Spleen (tissue), 11 donors: ENCODE results near the gene SMARCD2. TPM values are rescaled to one million over a fixed set of nuclear protein-coding genes. Genes with fewer than 3 reads are reported as not detected.

ENCODE experiments used
- DNase-seq: peaks from one replicate; pipeline ENCODE4 v3.0.0-alpha.2; 2020
- H3K27ac ChIP-seq, 8 donors: fragments of 200-600 bp; sonication (generic) in 7 of 8; 1 replicate in 4 of 8; 2 replicates in 4 of 8; pipeline versions ENCODE4 v1.5.0 to v1.8.0; 2016 to 2021; ENCODE audit warnings: inconsistent platforms in 4 of 8, mild to moderate bottlenecking in 4 of 8, moderate library complexity in 1 of 8
- H3K27me3 ChIP-seq, 7 donors: fragments of 200-600 bp; sonication (generic) in 6 of 7; replicated peaks in 1 of 7; 1 replicate in 4 of 7; 2 replicates in 3 of 7; pipeline versions ENCODE4 v1.5.0 to v1.8.0; 2016 to 2021; ENCODE audit warnings: inconsistent platforms in 3 of 7, mild to moderate bottlenecking in 1 of 7
- H3K36me3 ChIP-seq, 6 donors: fragments of 200-600 bp; sonication (generic) in 5 of 6; 1 replicate in 4 of 6; 2 replicates in 2 of 6; pipeline versions ENCODE4 v1.5.0 to v1.8.0; 2016 to 2021; ENCODE audit warnings: inconsistent platforms in 2 of 6
- H3K4me1 ChIP-seq, 6 donors: fragments of 200-600 bp; sonication (generic) in 5 of 6; 1 replicate in 3 of 6; 2 replicates in 3 of 6; pipeline versions ENCODE4 v1.5.0 to v1.8.0; 2016 to 2021; ENCODE audit warnings: inconsistent platforms in 3 of 6
- H3K4me3 ChIP-seq, 8 donors: fragments of 200-600 bp; sonication (generic) in 7 of 8; 1 replicate in 4 of 8; 2 replicates in 4 of 8; pipeline versions ENCODE4 v1.5.0 to v1.8.0; 2016 to 2021; ENCODE audit warnings: inconsistent platforms in 4 of 8, mild to moderate bottlenecking in 4 of 8, moderate library complexity in 2 of 8
- H3K9me3 ChIP-seq, 8 donors: fragments of 200-600 bp; sonication (generic) in 7 of 8; 1 replicate in 4 of 8; 2 replicates in 4 of 8; pipeline versions ENCODE4 v1.5.0 to v1.8.0; 2016 to 2021; ENCODE audit warnings: inconsistent platforms in 4 of 8
- CTCF ChIP-seq, 11 experiments: fragments of 200-600 bp in 7 of 11; fragments of 450-650 bp in 4 of 11; sonication (generic) in 4 of 11; IDR thresholded peaks in 8 of 11; conservative IDR thresholded peaks in 3 of 11; 1 replicate in 7 of 11; 2 replicates in 4 of 11; pipeline versions ENCODE4 v1.4.0 to v1.8.0; 2016 to 2021; ENCODE audit warnings: antibody characterized with exemption in 11 of 11, inconsistent platforms in 4 of 11, mild to moderate bottlenecking in 1 of 11
- POLR2A ChIP-seq, 3 donors: fragments of 450-650 bp; IDR thresholded peaks; one replicate each; pipeline ENCODE4 v1.5.1; 2017; ENCODE audit warnings: antibody characterized with exemption in 3 of 3, mild to moderate bottlenecking in 1 of 3
- POLR2AphosphoS5 ChIP-seq, 3 donors: sonication (generic); formaldehyde crosslinking; IDR thresholded peaks; one replicate each; pipeline ENCODE4 v1.5.1; 2017; ENCODE audit warnings: antibody characterized with exemption in 3 of 3
- WGBS, 5 donors: extraction: QIAGEN DNeasy Blood & Tissue Kit in 3 of 5; methylation state at CpG; one replicate each; pipeline versions ENCODE4 v1.1.5 to v1.1.7; 2013 to 2018; 5-methylcytosine and 5-hydroxymethylcytosine counted together
- intact Hi-C: fragments of 100-400 bp; cut with DNase I; formaldehyde crosslinking; loops from one replicate; pipeline ENCODE4 v1.15.0; 2023; ENCODE audit warnings: low total_unique reads
- polyA plus RNA-seq, 3 donors: library from polyadenylated mRNA; stranded (reverse); fragments of 200-250 nt; gene quantifications; one replicate each; pipeline ENCODE4 v1.2.1, GENCODE V29; 2013
- total RNA-seq, 7 donors: library from RNA; depleted of rRNA in 3 of 7; stranded (reverse); fragments of >200 nt in 3 of 7; fragmentation: NEBNext Ultra II Directional in 4 of 7; extraction: Animal tissue kit (Norgen Biotek cat#: 25700) in 4 of 7; gene quantifications; one replicate each; pipeline versions ENCODE4 v1.1.0 to v1.2.1, GENCODE V29; 2016 to 2021
- donor health status: healthy with polysubstance abuse.
- donor health status: DM: no; HTN: no; CAD: no; lungs with moderate emphysema.
- donor health status: DM: no; HTN: no; CAD: no.
- donor health status: Bipolar disorder and iron deficiency.
- donor health status: healthy.
- donor health status: DM: no; HTN: no; CAD: no.
- donor health status: DM: yes; HTN: yes; CAD: no.

The SMARCD2 gene
- total and polyA plus RNA-seq, 10 donors = 47.3 to 154 (median 88.6) TPM

- 83 to 94% (median 91%) methylated on average over 3 of the region's 3 CpGs for WGBS, 5 donors
- Histone ChIP-seq H3K27ac (no peak overlapping the region), H3K4me1 (peaks cover 0 to 12% (median 0%) of the 10 kb centered on the region in 6 donors), H3K4me3 (no peak overlapping the region), H3K27me3 (no peaks in the 10 kb centered on the region), H3K9me3 (no peaks in the 10 kb centered on the region), H3K36me3 (peaks cover 10 to 100% (median 97%) of the 10 kb centered on the region in 6 donors)
- TF ChIP-seq POLR2A (IDR thresholded peaks at IDR 0.05) = no peak
- no peak for TF ChIP-seq CTCF (IDR thresholded peaks at IDR 0.05 in 8 of 11, conservative IDR thresholded peaks at IDR 0.05 in 3 of 11)
- no peak for TF ChIP-seq POLR2AphosphoS5 (IDR thresholded peaks at IDR 0.05)
- intact Hi-C loops = no loop called here
- DNase-seq = no peak
Observed at GRCh38 chr17:63792055-63792729, 50.3 kb downstream of the SMARCD2 start.

DNA sequence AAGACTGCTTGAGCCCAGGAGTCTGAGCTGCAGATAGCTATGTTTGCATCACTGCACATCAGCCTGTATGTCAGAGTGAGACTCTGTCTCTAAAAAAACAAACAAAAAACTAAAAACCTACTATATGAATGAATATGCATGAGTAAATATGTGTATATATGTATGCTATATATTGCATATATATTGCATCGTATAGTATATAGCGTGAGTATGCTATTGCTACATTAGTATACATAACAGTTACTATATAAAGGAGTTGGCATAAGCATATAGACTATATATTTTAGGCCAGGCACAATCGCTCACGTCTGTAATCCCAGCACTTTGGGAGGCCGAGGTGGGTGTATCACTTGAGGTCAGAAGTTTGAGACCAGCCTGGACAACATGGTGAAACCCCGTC is 52.4 kb downstream of the SMARCD2 start:
- WGBS, 5 donors = 90 to 96% (median 95%) methylated on average over 6 of the region's 6 CpGs
- no peak for DNase-seq
- Histone ChIP-seq H3K27ac (no peak overlapping the region), H3K36me3 (peaks cover 8 to 99% (median 82%) of the 10 kb centered on the region in 6 donors), H3K4me3 (no peak overlapping the region), H3K27me3 (no peaks in the 10 kb centered on the region), H3K4me1 (peaks cover 0 to 30% (median 0%) of the 10 kb centered on the region in 6 donors), H3K9me3 (no peaks in the 10 kb centered on the region)
- no peak for TF ChIP-seq POLR2A (IDR thresholded peaks at IDR 0.05)
- no peak for TF ChIP-seq POLR2AphosphoS5 (IDR thresholded peaks at IDR 0.05)
- no peak for TF ChIP-seq CTCF (IDR thresholded peaks at IDR 0.05 in 8 of 11, conservative IDR thresholded peaks at IDR 0.05 in 3 of 11)
- intact Hi-C loops = no loop called here

GRCh38 chr17:63786971-63787711 is 55.3 kb downstream of the SMARCD2 start:
- TF ChIP-seq POLR2AphosphoS5 (IDR thresholded peaks at IDR 0.05) = no peak
- no peak for TF ChIP-seq CTCF (IDR thresholded peaks at IDR 0.05 in 8 of 11, conservative IDR thresholded peaks at IDR 0.05 in 3 of 11)
- no peak for TF ChIP-seq POLR2A (IDR thresholded peaks at IDR 0.05)
- H3K36me3 ChIP-seq = peaks cover 4 to 96% (median 56%) of the 10 kb centered on the region in 6 donors
- 93 to 96% (median 94%) methylated on average over 13 of the region's 13 CpGs for WGBS, 5 donors
- no peak overlapping the region for H3K27ac ChIP-seq
- H3K27me3 ChIP-seq = no peaks in the 10 kb centered on the region
- no peak overlapping the region for H3K4me3 ChIP-seq
- peaks cover 0 to 59% (median 18%) of the 10 kb centered on the region in 6 donors for H3K4me1 ChIP-seq
- DNase-seq = no peak
- no peaks in the 10 kb centered on the region for H3K9me3 ChIP-seq
- intact Hi-C loops = no loop called here

GRCh38 chr17:63786117-63786516 is 56.4 kb downstream of the SMARCD2 start:
- Histone ChIP-seq H3K4me3 (no peak overlapping the region), H3K4me1 (peaks cover under 1 to 61% (median 23%) of the 10 kb centered on the region in 6 donors), H3K9me3 (no peaks in the 10 kb centered on the region), H3K27ac (no peak overlapping the region), H3K27me3 (no peaks in the 10 kb centered on the region), H3K36me3 (peaks cover 4 to 96% (median 47%) of the 10 kb centered on the region in 6 donors)
- intact Hi-C loops = no loop called here
- DNase-seq = no peak
- TF ChIP-seq POLR2AphosphoS5 (IDR thresholded peaks at IDR 0.05) (no peak), POLR2A (IDR thresholded peaks at IDR 0.05) (no peak), CTCF (IDR thresholded peaks at IDR 0.05 in 8 of 11, conservative IDR thresholded peaks at IDR 0.05 in 3 of 11) (no peak)
- 96 to 100% (median 100%) methylated on average over 1 of the region's 1 CpG for WGBS, 5 donors
